Transverse colon (tissue), 4 donors: ENCODE results near the gene CACNA1C. TPM values are rescaled to one million over a fixed set of nuclear protein-coding genes. Genes with fewer than 3 reads are reported as not detected.

Experiments
- DNase-seq: peaks from one replicate; pipeline ENCODE4 v3.0.0-alpha.2; 2019
- H3K27ac ChIP-seq, 4 donors: fragments of 200-600 bp; sonication (generic); 2 replicates each; pipeline ENCODE4 v1.5.1; 2016 to 2018; ENCODE audit warnings: inconsistent platforms in 4 of 4
- H3K27me3 ChIP-seq: fragments of 200-600 bp; sonication (generic); 2 replicates; pipeline ENCODE4 v1.5.1; 2017; ENCODE audit warnings: inconsistent platforms
- H3K36me3 ChIP-seq, 4 donors: fragments of 200-600 bp; sonication (generic); 2 replicates each; pipeline ENCODE4 v1.5.1; 2017 to 2019; ENCODE audit warnings: inconsistent platforms in 4 of 4
- H3K4me1 ChIP-seq, 4 donors: fragments of 200-600 bp; sonication (generic); 2 replicates each; pipeline ENCODE4 v1.5.1; 2017 to 2020; ENCODE audit warnings: inconsistent platforms in 4 of 4
- H3K4me3 ChIP-seq, 4 donors: fragments of 200-600 bp; sonication (generic); 1 replicate in 1 of 4; 2 replicates in 3 of 4; pipeline versions ENCODE4 v1.5.1 to v1.6.1; 2017 to 2019; ENCODE audit warnings: inconsistent platforms in 4 of 4
- H3K9me3 ChIP-seq, 2 donors: fragments of 200-600 bp; sonication (generic); 2 replicates each; pipeline ENCODE4 v1.5.1; 2017 to 2019; ENCODE audit warnings: inconsistent platforms in 2 of 2
- CTCF ChIP-seq, 5 experiments: fragments of 200-600 bp in 3 of 5; fragments of 450-650 bp in 2 of 5; sonication (generic) in 3 of 5; IDR thresholded peaks; 1 replicate in 2 of 5; 2 replicates in 3 of 5; pipeline ENCODE4 v1.5.1; 2016 to 2017; ENCODE audit warnings: antibody characterized with exemption in 5 of 5, inconsistent platforms in 3 of 5, mild to moderate bottlenecking in 2 of 5, moderate library complexity in 1 of 5
- EP300 ChIP-seq: sonication (generic); formaldehyde crosslinking; IDR thresholded peaks from one replicate; pipeline ENCODE4 v1.6.1; 2017; ENCODE audit warnings: antibody characterized with exemption, low read depth
- POLR2A ChIP-seq: fragments of 450-650 bp; IDR thresholded peaks from one replicate; pipeline ENCODE4 v1.6.1; 2016; ENCODE audit warnings: antibody characterized with exemption, mild to moderate bottlenecking, moderate library complexity
- POLR2AphosphoS5 ChIP-seq, 3 donors: sonication (generic); formaldehyde crosslinking; IDR thresholded peaks; one replicate each; pipeline ENCODE4 v1.6.1; 2016; ENCODE audit warnings: antibody characterized with exemption in 3 of 3
- WGBS, 2 donors: methylation state at CpG; one replicate each; pipeline ENCODE4 v1.1.5; 2018; ENCODE audit warnings: low coverage in 1 of 2; 5-methylcytosine and 5-hydroxymethylcytosine counted together
- in situ Hi-C, 4 donors: fragments of 200-750 bp; cut with MboI; loops; one replicate each; pipeline versions ENCODE4 v1.15.0 to v1.15.1; 2017; ENCODE audit warnings: low sequenced_read_pairs in 3 of 4, low pct_ligation_motif_present in 1 of 4, low pct_unique_long_range_greater_than_20kb in 1 of 4
- intact Hi-C: fragments of 100-400 bp; cut with DNase I; formaldehyde crosslinking; loops from one replicate; pipeline ENCODE4 v1.15.1; 2023; ENCODE audit warnings: low total_unique reads
- total RNA-seq, 4 donors: library from RNA; depleted of rRNA; stranded (reverse); fragments of >200 nt; gene quantifications; one replicate each; pipeline ENCODE4 v1.1.0, GENCODE V29; 2016

Gene CACNA1C
- total RNA-seq, 4 donors from 2014 or later, result 18.8 to 35.2 (median 24.8) TPM

- no peaks in the 10 kb centered on the region for H3K9me3 ChIP-seq
- H3K4me3 ChIP-seq, result no peak overlapping the region
- H3K4me1 ChIP-seq, result no peaks in the 10 kb centered on the region
- no peaks in the 10 kb centered on the region for H3K36me3 ChIP-seq
- DNase-seq, result no peak
- intact Hi-C loops, result no loop called here
- in situ Hi-C loops, result no loop called here
- H3K27me3 ChIP-seq, result no peaks in the 10 kb centered on the region
- no peak overlapping the region for H3K27ac ChIP-seq
- WGBS, 2 donors, result 50% methylated on average over 2 to 11 of the region's 11 CpGs
- TF ChIP-seq CTCF (IDR thresholded peaks at IDR 0.05), result no peak
- TF ChIP-seq POLR2AphosphoS5 (IDR thresholded peaks at IDR 0.05), result no peak
- TF ChIP-seq POLR2A, result no peak
- no peak for TF ChIP-seq EP300
Observed at GRCh38 chr12:2439332-2440100, 386.7 kb downstream of the CACNA1C start.

DNA sequence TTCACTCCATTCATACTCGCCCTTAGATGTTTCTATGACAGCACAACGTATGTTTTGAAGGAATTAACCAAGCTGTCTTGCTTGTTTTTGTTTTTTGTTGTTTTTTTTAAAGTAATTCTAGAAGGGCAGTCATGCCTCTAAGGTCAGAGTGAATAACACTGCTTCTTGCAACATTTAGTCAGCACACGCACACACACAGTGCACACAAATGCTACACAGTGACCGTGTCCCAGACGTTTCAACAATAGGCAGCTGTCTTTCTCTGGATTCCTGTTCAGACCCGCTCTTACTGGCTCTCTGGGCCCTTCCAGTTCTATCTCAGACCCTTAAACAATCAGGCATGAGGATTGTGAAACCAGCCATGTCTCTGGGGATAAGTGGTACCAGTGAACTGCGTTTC lies 391.0 kb downstream of the CACNA1C start:
- in situ Hi-C loops, result no loop called here
- no peak overlapping the region for H3K27ac ChIP-seq
- WGBS, 2 donors, result 82 to 93% methylated on average over 3 to 7 of the region's 7 CpGs

DNA sequence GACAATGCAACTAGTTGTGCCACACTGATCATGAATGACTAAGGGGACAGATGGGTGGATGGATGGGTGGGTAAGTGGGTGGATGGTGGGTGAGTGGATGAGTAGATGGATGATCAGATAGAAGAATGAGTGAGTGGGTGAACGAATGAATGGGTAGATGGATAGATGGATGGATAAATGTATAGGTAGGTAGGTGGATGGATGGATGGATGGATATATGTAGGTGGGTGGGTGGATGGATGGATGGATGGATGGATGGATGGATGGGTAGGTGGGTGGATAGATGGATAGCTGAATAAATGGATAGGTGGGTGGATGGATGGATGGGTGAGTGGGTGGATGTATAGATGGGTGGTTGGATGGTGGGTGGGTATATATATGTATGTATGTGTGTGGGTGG lies 393.2 kb downstream of the CACNA1C start:
- no peak for DNase-seq
- TF ChIP-seq CTCF (IDR thresholded peaks at IDR 0.05) (no peak), POLR2A (no peak), EP300 (no peak), POLR2AphosphoS5 (IDR thresholded peaks at IDR 0.05) (no peak)
- intact Hi-C loops (no loop called here), in situ Hi-C loops (no loop called here)
- no peaks in the 10 kb centered on the region for H3K36me3 ChIP-seq
- H3K4me3 ChIP-seq, result no peak overlapping the region
- H3K4me1 ChIP-seq, result no peaks in the 10 kb centered on the region
- H3K27ac ChIP-seq, result no peak overlapping the region
- 81 to 92% methylated on average over 1 of the region's 1 CpG for WGBS, 2 donors
- H3K27me3 ChIP-seq, result no peaks in the 10 kb centered on the region
- H3K9me3 ChIP-seq, result no peaks in the 10 kb centered on the region

More for the DNA sequence above, 391.0 kb downstream of the CACNA1C start:
- H3K9me3 ChIP-seq, result no peaks in the 10 kb centered on the region
- intact Hi-C loops, result no loop called here
- no peaks in the 10 kb centered on the region for H3K36me3 ChIP-seq
- no peak for DNase-seq
- no peaks in the 10 kb centered on the region for H3K27me3 ChIP-seq
- no peak for TF ChIP-seq CTCF (IDR thresholded peaks at IDR 0.05)
- no peak for TF ChIP-seq EP300
- TF ChIP-seq POLR2A, result no peak
- no peaks in the 10 kb centered on the region for H3K4me1 ChIP-seq
- H3K4me3 ChIP-seq, result no peak overlapping the region

DNA sequence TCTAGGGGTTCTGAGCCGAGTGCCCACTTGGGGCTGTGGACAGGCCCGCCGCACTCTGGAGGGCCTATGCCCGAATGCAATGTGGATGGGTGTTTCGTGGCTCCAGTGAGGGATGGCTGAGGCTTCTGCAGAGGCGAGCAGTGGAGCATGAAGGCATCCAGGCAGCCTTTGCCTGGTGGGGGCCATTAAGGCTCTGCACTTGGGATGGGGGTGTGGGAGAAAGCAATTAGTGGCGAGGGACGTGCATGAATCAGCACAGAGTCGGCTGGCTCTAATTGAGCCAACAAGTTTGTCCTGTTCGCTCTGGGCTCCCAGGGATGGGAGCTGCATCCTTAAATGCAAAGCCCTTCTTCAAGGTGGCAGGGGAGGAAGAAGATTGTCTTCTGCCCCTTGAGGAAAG lies 395.1 kb downstream of the CACNA1C start:
- no peak for DNase-seq
- Histone ChIP-seq H3K4me1 (no peaks in the 10 kb centered on the region), H3K27ac (no peak overlapping the region), H3K27me3 (no peaks in the 10 kb centered on the region), H3K4me3 (no peak overlapping the region), H3K36me3 (no peaks in the 10 kb centered on the region), H3K9me3 (no peaks in the 10 kb centered on the region)
- intact Hi-C loops (no loop called here), in situ Hi-C loops (no loop called here)
- no peak for TF ChIP-seq CTCF (IDR thresholded peaks at IDR 0.05)
- TF ChIP-seq POLR2A, result no peak
- no peak for TF ChIP-seq EP300
- TF ChIP-seq POLR2AphosphoS5 (IDR thresholded peaks at IDR 0.05), result no peak
- 74% methylated on average over 10 of the region's 10 CpGs; no CpG with 5 or more reads in 1 of the 2 donors for WGBS, 2 donors
